CD4-positive, alpha-beta memory T cell (primary cell): ENCODE data around the gene ZNF165. TPM values are rescaled to one million over a fixed set of nuclear protein-coding genes. Genes with fewer than 3 reads are reported as not detected.
"Not testable (repeated sequence)": the region's sequence is repeated elsewhere in the genome, so short reads cannot be mapped to it uniquely, and the experiment has no call there.

Experiments
- CTCF ChIA-PET: fragments of 350-600 bp; sonication (Branson Sonifier 250); formaldehyde crosslinking; loops from one replicate; lab custom pipeline; 2021; ENCODE audit warnings: inconsistent platforms; ENCODE audit not compliant: partially characterized antibody; lab: Charles Lee
- POLR2A ChIA-PET: fragments of 350-600 bp; sonication (Branson Sonifier 250); formaldehyde crosslinking; loops from one replicate; lab custom pipeline; 2021; ENCODE audit not compliant: partially characterized antibody; lab: Charles Lee
- DNase-seq, 5 donors: peaks; one replicate each; pipeline versions ENCODE4 v3.0.0 to v3.0.0-alpha.2; 2020 to 2022; ENCODE audit warnings: mixed read lengths in 1 of 5
- H3K27ac ChIP-seq: one replicate; pipeline ENCODE4 v1.7.0; 2013; ENCODE audit warnings: low read depth, low read length
- H3K27me3 ChIP-seq: 2 replicates; pipeline ENCODE4 v1.7.0; 2013; ENCODE audit warnings: mild to moderate bottlenecking, low read length, moderate library complexity; ENCODE audit not compliant: insufficient read depth
- H3K36me3 ChIP-seq: 2 replicates; pipeline ENCODE4 v1.7.0; 2013; ENCODE audit warnings: mild to moderate bottlenecking, low read length, moderate library complexity; ENCODE audit not compliant: insufficient read depth
- H3K4me1 ChIP-seq: 2 replicates; pipeline ENCODE4 v1.7.0; 2013; ENCODE audit warnings: mild to moderate bottlenecking, low read length, moderate library complexity; ENCODE audit not compliant: insufficient read depth
- H3K4me3 ChIP-seq, 2 donors: one replicate each; pipeline ENCODE4 v1.7.0; 2013; ENCODE audit warnings: low read length in 2 of 2, mild to moderate bottlenecking in 1 of 2
- H3K9me3 ChIP-seq, 2 donors: one replicate each; pipeline ENCODE4 v1.7.0; 2013; ENCODE audit warnings: low read length in 2 of 2, control low read depth in 1 of 2; ENCODE audit not compliant: control insufficient read depth in 1 of 2
- H3K27ac Mint-ChIP-seq, 7 donors: one replicate each; pipeline ENCODE4 v1.8.0; 2020 to 2021; ENCODE audit warnings: mixed read lengths in 7 of 7, mild to moderate bottlenecking in 6 of 7, inconsistent platforms in 3 of 7, moderate library complexity in 3 of 7
- H3K27me3 Mint-ChIP-seq, 2 donors: one replicate each; pipeline ENCODE4 v1.8.0; 2020 to 2021; ENCODE audit warnings: mixed read lengths in 2 of 2
- H3K36me3 Mint-ChIP-seq, 2 donors: one replicate each; pipeline ENCODE4 v1.8.0; 2020 to 2021; ENCODE audit warnings: mixed read lengths in 2 of 2, inconsistent platforms in 1 of 2, mild to moderate bottlenecking in 1 of 2
- H3K4me1 Mint-ChIP-seq, 4 donors: one replicate each; pipeline ENCODE4 v1.8.0; 2020 to 2021; ENCODE audit warnings: mixed read lengths in 4 of 4, mild to moderate bottlenecking in 1 of 4
- H3K4me3 Mint-ChIP-seq, 8 donors: one replicate each; pipeline ENCODE4 v1.8.0; 2020 to 2021; ENCODE audit warnings: mixed read lengths in 8 of 8, mild to moderate bottlenecking in 7 of 8, moderate library complexity in 6 of 8, inconsistent platforms in 3 of 8
- H3K9me3 Mint-ChIP-seq, 8 donors: one replicate each; pipeline ENCODE4 v1.8.0; 2020 to 2021; ENCODE audit warnings: mixed read lengths in 8 of 8, mild to moderate bottlenecking in 5 of 8, inconsistent platforms in 3 of 8, moderate library complexity in 1 of 8
- intact Hi-C: fragments of 100-400 bp; cut with micrococcal nuclease; formaldehyde crosslinking; loops from one replicate; pipeline ENCODE4 v1.15.1; 2023
- polyA plus RNA-seq, 2 donors: library from polyadenylated mRNA; unstranded; fragments of 300-500 nt; fragmentation: Illumina TruSeq; gene quantifications; one replicate each; pipeline ENCODE4 v1.2.3, GENCODE V29; 2021
- total RNA-seq, 2 experiments: library from RNA; stranded (reverse); gene quantifications; one replicate each; pipeline ENCODE4 v1.2.3, GENCODE V29; 2021

ZNF165 gene
- total RNA-seq (1 to 10 TPM in 1 of 2 experiments, under 1 TPM in 1; 0.75 to 1.4 TPM), polyA plus RNA-seq (under 1 TPM; 0.78 to 0.96 TPM)

- H3K9me3 ChIP-seq, CTCF ChIA-PET, H3K27me3 Mint-ChIP-seq, H3K27me3 ChIP-seq, H3K36me3 ChIP-seq, DNase-seq, H3K9me3 Mint-ChIP-seq: not testable (repeated sequence)
- peak within 1 kb of the TSS; percentile 92 for H3K27ac ChIP-seq
- peak within 1 kb of the TSS; percentile 90 to 99 (median 98) for H3K4me3 Mint-ChIP-seq
- H3K36me3 Mint-ChIP-seq: peaks cover under 1 to 12% of the 10 kb centered on the region in 2 donors
- peak within 1 kb of the TSS; percentile 90 to 94 for H3K4me3 ChIP-seq
- intact Hi-C loops: loop anchor here (1.0 to 5.0 kb wide), 9 partner anchors 24 to 862 kb away; partner anchors contain the start of genes ZKSCAN8, ZNF184, ZNF391 and ZSCAN26
- peaks cover 9 to 22% (median 14%) of the 10 kb centered on the region in 4 donors for H3K4me1 Mint-ChIP-seq
- H3K27ac Mint-ChIP-seq: peak within 1 kb of the TSS; percentile 97 to 100 (median 99)
- H3K4me1 ChIP-seq: peaks cover 12% of the 10 kb centered on the region
- POLR2A ChIA-PET: interaction anchor here (0.6 to 2.5 kb wide), 8 partner anchors 24 to 392 kb away, joined by 3 to 18 read pairs (median 4); partner anchors contain the start of genes ZKSCAN8, ZSCAN16 and ZSCAN26
Observed at GRCh38 chr6:28080381-28080630, at the start of gene ZNF165. TSS of gene ZNF165 (plus strand) at chr6:28080568. CDS start at chr6:28085481, 4,913 bp downstream.

- POLR2A ChIA-PET: no interaction called here
- Histone ChIP-seq H3K36me3 (no peaks in the 10 kb centered on the region), H3K9me3 (no peaks in the 10 kb centered on the region), H3K27ac (no peak overlapping the region), H3K27me3 (no peaks in the 10 kb centered on the region), H3K4me3 (no peak overlapping the region), H3K4me1 (no peaks in the 10 kb centered on the region)
- Mint-ChIP-seq H3K27me3 (peaks cover 31 to 37% of the 10 kb centered on the region in 2 donors), H3K4me1 (no peaks in the 10 kb centered on the region), H3K9me3 (peaks cover 0 to 3% (median 0%) of the 10 kb centered on the region in 8 donors), H3K36me3 (no peaks in the 10 kb centered on the region), H3K4me3 (no peak overlapping the region), H3K27ac (no peak overlapping the region)
- intact Hi-C loops: no loop called here
- CTCF ChIA-PET: no interaction called here
- DNase-seq: no peak
Observed at GRCh38 chr6:28053584-28053983, 26.8 kb upstream of the ZNF165 start.

GRCh38 chr6:28060405-28060804, 20.0 kb upstream of the ZNF165 start:
- no peak overlapping the region for H3K27ac Mint-ChIP-seq
- CTCF ChIA-PET: interaction anchor here (0.6 to 0.9 kb wide), 2 partner anchors 298 to 404 kb away, joined by 3 to 4 read pairs; no protein-coding TSS in a partner anchor

GRCh38 chr6:28064272-28064671, 16.1 kb upstream of the ZNF165 start:
- intact Hi-C loops: no loop called here
- no peaks in the 10 kb centered on the region for H3K36me3 Mint-ChIP-seq
- H3K9me3 ChIP-seq: no peaks in the 10 kb centered on the region
- no peaks in the 10 kb centered on the region for H3K4me1 ChIP-seq
- ChIA-PET CTCF (no interaction called here), POLR2A (no interaction called here)
- no peak overlapping the region for H3K27ac Mint-ChIP-seq
- no peak overlapping the region for H3K27ac ChIP-seq
- H3K9me3 Mint-ChIP-seq: no peaks in the 10 kb centered on the region
- H3K4me3 ChIP-seq: no peak overlapping the region
- DNase-seq: no peak
- H3K4me3 Mint-ChIP-seq: no peak overlapping the region
- H3K27me3 ChIP-seq: peaks cover 7% of the 10 kb centered on the region
- H3K27me3 Mint-ChIP-seq: peaks cover 32 to 47% of the 10 kb centered on the region in 2 donors
- no peaks in the 10 kb centered on the region for H3K4me1 Mint-ChIP-seq
- no peaks in the 10 kb centered on the region for H3K36me3 ChIP-seq

More at GRCh38 chr6:28060405-28060804, 20.0 kb upstream of the ZNF165 start:
- no peak overlapping the region for H3K4me3 ChIP-seq
- Mint-ChIP-seq H3K27me3 (peaks cover 24 to 34% of the 10 kb centered on the region in 2 donors), H3K4me1 (no peaks in the 10 kb centered on the region), H3K36me3 (no peaks in the 10 kb centered on the region), H3K9me3 (no peaks in the 10 kb centered on the region), H3K4me3 (no peak overlapping the region)
- H3K27me3 ChIP-seq: peaks cover 7% of the 10 kb centered on the region
- no peak for DNase-seq
- H3K27ac ChIP-seq: no peak overlapping the region
- POLR2A ChIA-PET: no interaction called here
- intact Hi-C loops: no loop called here
- H3K9me3 ChIP-seq: no peaks in the 10 kb centered on the region
- no peaks in the 10 kb centered on the region for H3K4me1 ChIP-seq
- H3K36me3 ChIP-seq: no peaks in the 10 kb centered on the region

- H3K4me1 Mint-ChIP-seq: no peaks in the 10 kb centered on the region
Observed at GRCh38 chr6:28068067-28068466, 12.3 kb upstream of the ZNF165 start.

GRCh38 chr6:28070968-28071367, 9.4 kb upstream of the ZNF165 start:
- H3K36me3 ChIP-seq, DNase-seq, H3K36me3 Mint-ChIP-seq, POLR2A ChIA-PET, H3K9me3 Mint-ChIP-seq, H3K4me1 Mint-ChIP-seq, CTCF ChIA-PET, intact Hi-C loops, H3K9me3 ChIP-seq, H3K27ac Mint-ChIP-seq, H3K27me3 ChIP-seq, H3K4me1 ChIP-seq, H3K4me3 ChIP-seq, H3K4me3 Mint-ChIP-seq, H3K27ac ChIP-seq: not testable (repeated sequence)
- peaks cover 20 to 28% of the 10 kb centered on the region in 2 donors for H3K27me3 Mint-ChIP-seq

More at GRCh38 chr6:28068067-28068466, 12.3 kb upstream of the ZNF165 start:
- ChIA-PET CTCF (no interaction called here), POLR2A (no interaction called here)
- Histone ChIP-seq H3K4me3 (no peak overlapping the region), H3K36me3 (no peaks in the 10 kb centered on the region), H3K4me1 (no peaks in the 10 kb centered on the region), H3K9me3 (no peaks in the 10 kb centered on the region), H3K27me3 (peaks cover 4% of the 10 kb centered on the region), H3K27ac (no peak overlapping the region)
- intact Hi-C loops: no loop called here
- Mint-ChIP-seq H3K9me3 (no peaks in the 10 kb centered on the region), H3K36me3 (no peaks in the 10 kb centered on the region), H3K27ac (no peak overlapping the region), H3K4me3 (no peak overlapping the region), H3K27me3 (peaks cover 29 to 37% of the 10 kb centered on the region in 2 donors)
- DNase-seq: no peak

GRCh38 chr6:28078050-28078449, 2.3 kb upstream of the ZNF165 start:
- no peaks in the 10 kb centered on the region for H3K27me3 ChIP-seq
- ChIA-PET CTCF (no interaction called here), POLR2A (interaction anchor here (1.5 kb wide), 1 partner anchor 189 kb away, joined by 3 read pairs; the partner anchor contains the start of gene ZSCAN26)
- intact Hi-C loops: no loop called here
- no peaks in the 10 kb centered on the region for H3K9me3 ChIP-seq
- peaks cover 9 to 22% (median 14%) of the 10 kb centered on the region in 4 donors for H3K4me1 Mint-ChIP-seq
- H3K4me1 ChIP-seq: peaks cover 12% of the 10 kb centered on the region
- H3K27ac Mint-ChIP-seq: peak overlapping the region in 2 of 7 donors; percentile 64 to 76
- H3K36me3 ChIP-seq: no peaks in the 10 kb centered on the region
- peaks cover 0 to 11% of the 10 kb centered on the region in 2 donors for H3K36me3 Mint-ChIP-seq
- DNase-seq: no peak
- H3K27me3 Mint-ChIP-seq: peaks cover 2 to 5% of the 10 kb centered on the region in 2 donors
- H3K27ac ChIP-seq: no peak overlapping the region
- peaks cover 0 to 4% (median 0%) of the 10 kb centered on the region in 8 donors for H3K9me3 Mint-ChIP-seq
- no peak overlapping the region for H3K4me3 Mint-ChIP-seq
- no peak overlapping the region for H3K4me3 ChIP-seq
